NOMO-1 treated with dmso at 0.1 percent for 144 hours (cell line): ENCODE results near the gene TCERG1L.

Source experiments
- DNase-seq: peaks from one replicate; lab custom pipeline; 2025; ENCODE audit not compliant: unreplicated experiment; lab: John Stamatoyannopoulos, UW

Gene TCERG1L

GRCh38 chr10:131077031-131077430, 234.5 kb downstream of the TCERG1L start:
- DNase-seq: no peak

DNA sequence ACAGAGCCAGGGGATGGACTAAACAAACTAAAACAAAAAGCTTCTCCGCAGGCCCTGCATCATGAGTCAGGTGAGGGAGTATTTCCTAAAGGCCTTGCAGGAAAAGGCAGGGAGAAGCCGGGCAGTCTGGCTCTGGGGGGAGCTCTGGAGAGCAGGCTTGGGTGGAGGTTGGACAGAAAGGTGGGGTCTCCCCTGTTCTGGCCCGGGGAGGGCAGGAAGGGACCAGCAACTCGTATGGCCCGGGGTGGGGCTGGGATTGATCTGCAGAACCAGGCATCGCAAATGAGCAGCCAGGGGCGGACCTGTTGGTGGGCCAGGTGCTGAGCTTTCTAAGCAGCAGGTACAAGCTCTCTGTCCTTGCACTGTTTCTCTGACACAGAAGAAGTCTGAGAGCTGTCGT, 235.2 kb downstream of the TCERG1L start:
- DNase-seq: no peak

- DNase-seq: no peak
Observed at GRCh38 chr10:131075218-131075770, 236.2 kb downstream of the TCERG1L start.

DNA sequence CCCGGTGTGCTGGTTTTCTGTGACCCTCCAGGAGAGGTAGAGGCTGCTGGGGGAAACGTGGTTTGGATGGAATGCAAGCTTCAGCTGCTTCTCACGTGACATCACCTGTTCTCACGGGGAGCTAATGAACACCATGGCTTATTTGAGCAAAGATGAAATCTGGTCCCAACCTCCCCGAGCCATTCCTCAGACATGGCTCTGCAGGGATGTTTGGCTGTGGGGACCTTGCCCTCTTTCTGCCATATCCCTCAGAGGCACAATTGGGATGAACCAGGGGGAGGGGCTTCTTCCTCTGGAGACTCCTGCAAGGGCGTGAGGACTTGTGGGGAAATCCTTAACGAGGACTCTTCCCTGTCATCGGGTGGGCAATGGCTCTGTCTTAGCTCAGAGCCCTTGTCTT, 236.8 kb downstream of the TCERG1L start:
- no peak for DNase-seq

- no peak for DNase-seq
Observed at GRCh38 chr10:131073469-131074035, 238.0 kb downstream of the TCERG1L start.

DNA sequence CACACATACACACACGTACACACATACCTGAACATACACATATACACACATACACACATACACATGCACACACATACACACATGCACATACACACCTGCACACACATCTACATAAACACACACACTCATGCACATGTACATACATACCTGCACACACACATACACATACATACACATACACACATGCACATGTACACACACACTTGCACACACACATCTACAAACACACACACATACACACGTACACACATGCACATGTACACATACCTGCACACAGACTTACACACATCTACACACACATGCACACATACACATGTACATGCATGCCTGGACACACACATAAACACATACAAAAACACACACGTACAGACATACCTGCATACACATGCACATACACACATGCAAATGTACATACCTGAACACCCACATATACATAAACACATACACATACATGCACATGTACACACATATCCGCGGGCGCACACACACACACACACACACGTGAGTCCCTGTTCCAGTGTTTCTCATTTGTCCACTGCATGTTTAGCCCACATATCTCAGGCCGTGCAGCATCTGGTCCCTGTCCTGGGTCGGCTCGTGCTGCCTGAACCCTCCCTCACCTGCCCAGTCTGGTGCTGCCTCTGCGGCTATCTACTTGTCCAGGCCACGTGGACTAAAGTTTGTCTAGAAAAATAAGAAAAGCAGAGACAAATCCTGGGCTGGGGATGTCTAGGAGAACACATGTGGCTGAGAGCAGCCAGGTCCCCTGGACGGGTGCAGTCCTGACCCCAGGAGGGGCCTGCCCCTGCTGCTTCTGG, 238.7 kb downstream of the TCERG1L start:
- DNase-seq: no peak

DNA sequence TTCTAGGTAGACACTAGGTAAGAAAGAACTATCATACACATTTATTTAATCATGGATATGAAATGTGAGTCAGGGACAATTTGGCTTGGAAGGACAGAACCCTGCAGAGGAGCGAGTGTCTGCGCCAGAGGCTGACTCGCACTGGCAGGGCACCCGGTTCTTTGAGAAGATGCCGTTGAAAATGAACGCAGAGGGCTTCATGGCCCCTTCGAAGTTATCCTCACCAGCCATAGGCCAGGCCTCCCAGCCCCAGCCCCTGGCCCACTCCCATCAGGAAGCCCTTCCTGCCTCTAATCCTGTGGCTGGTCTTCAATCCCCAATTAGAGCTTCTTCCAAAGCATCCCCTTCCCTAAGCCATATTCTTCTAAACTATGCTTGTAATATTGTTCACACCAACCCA, 239.8 kb downstream of the TCERG1L start:
- no peak for DNase-seq

DNA sequence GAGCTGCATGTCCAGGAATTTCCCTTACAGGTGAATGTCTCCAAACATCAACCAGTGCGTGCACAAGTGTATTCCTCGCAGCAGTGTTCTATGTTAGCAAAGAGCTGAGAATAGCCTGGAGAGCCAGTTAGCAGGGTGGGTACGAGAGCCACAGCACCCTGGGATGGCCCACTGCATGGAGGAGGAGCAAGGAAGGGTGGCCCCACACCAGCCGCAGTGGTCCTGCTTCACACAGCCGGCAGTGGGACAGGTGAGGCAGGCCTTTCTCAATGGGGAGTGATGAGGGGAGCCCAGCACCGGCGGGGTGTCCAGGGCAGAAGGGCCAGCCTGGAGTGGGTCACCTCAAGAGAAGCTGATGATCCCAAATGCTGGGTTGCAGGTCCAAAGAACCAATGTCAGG, 240.7 kb downstream of the TCERG1L start:
- DNase-seq: no peak

- no peak for DNase-seq
Observed at GRCh38 chr10:131068760-131069159, 242.8 kb downstream of the TCERG1L start.

- no peak for DNase-seq
Observed at GRCh38 chr10:131068311-131068710, 243.2 kb downstream of the TCERG1L start.

DNA sequence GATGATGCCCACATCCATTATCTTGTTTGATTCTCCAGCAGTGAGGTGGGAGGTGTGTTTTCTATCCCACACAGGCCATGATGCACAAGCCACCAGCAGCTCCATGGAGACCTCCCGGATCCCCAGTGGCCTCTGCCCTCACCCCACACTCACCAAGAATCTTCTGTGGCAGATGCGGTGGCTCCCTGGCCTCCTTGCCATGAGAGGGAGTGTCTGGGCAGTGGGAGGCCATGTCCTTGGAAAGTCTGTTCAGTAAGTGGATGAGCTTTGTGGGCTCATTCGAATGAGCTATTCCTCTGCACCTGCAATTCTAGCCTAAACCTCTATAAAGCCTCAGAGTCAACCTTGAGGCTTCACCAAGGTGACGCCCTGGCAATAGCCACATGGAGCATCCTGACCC, 243.8 kb downstream of the TCERG1L start:
- no peak for DNase-seq

DNA sequence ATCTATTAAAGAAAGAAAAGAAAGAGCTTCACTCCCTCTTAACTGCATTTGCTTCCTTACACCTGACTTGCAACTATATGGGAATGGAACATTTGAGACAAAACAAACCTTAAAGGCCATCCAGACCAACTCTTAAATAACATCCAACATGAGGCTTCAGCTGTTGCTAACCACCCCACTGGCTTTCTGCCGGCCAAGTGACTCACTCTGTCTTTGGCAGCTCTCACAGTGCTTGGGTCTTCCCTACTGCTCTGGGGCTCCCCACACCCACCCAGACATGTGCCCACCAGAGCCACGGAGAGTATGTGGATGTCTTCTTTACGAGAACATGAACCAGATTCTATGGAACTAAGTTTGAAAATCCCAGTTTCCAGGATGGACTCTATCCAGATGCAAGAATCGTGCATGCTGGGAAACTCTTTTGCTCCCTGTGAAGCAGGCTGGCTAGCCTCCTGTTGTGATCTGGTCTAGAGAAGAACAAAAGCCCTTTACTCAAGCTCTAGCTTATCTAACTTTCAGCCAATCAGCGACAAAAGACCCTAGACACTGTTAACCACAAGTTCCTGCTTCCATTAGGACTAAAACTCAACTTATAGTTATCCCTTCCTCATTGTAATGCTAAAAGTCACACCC, 245.7 kb downstream of the TCERG1L start:
- DNase-seq: no peak

- DNase-seq: no peak
Observed at GRCh38 chr10:131063311-131063710, 248.2 kb downstream of the TCERG1L start.

DNA sequence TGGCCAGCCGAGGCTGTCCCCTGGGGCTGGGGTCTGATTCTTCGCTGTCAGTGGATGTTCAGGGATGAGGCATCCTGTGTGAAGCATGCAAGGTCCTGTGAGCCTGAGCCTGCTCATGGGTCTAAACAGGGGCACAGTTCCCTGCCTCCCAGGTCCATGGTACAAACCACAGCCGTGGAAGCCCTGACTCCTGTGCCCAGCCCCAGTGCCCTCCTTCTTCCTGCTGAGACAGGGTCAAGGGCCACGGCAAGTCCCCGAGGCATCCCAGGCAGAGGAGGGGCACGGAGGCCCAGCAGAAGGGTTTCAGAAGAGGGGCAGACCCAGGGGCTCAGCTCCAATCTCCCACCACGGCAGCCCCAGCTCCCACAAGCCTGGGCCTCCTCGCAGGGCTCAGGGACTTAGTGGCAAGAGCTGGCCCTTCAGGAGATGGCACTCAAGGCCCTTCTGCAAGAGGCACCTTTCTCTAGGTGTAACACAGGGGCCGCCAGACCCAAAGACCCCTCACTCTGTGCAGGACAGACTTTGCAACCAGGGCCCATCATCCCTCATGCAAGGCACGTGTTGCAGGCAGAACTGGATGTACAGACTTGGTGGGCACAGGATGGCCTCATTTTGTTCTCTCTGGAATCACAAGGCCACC, 248.8 kb downstream of the TCERG1L start:
- no peak for DNase-seq

DNA sequence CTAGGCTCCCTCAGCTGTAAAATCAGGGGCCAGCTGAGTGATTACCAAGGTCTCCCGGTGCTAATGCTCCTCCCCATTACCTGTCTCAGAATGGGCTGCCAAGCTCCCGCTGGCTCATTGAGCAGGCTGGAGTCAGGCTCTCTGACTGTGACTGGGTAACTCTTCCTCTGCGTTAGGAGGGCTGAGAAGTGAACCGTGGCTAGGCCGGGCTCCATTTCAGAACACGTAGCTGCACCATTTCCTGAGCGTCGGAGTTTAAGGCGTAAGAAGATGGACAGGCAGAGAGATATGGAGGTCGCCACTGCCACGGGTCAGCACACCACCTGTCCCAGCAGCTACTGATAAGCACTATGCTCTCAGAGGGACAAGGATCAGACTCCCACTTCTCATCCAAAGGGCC, 250.3 kb downstream of the TCERG1L start:
- DNase-seq: no peak

GRCh38 chr10:131059881-131060280, 251.6 kb downstream of the TCERG1L start:
- DNase-seq: no peak

DNA sequence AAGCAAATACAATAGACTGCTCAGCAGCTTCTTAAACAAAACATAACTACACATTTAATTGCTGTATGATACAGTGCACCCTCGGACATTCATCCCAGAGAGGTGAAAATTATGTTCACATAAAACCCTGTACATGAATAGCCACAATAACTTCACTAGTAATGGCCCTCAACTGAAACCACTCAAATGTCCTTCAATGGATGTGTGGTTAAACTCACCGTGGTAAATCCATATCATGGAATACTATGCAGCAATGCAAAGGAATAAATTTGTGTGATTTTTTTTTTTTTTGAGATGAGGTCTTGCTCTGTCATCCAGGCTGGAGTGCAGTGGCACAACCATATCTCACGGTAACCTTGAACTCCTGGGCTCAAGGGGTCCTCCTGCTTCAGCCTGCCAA, 252.7 kb downstream of the TCERG1L start:
- DNase-seq: no peak

DNA sequence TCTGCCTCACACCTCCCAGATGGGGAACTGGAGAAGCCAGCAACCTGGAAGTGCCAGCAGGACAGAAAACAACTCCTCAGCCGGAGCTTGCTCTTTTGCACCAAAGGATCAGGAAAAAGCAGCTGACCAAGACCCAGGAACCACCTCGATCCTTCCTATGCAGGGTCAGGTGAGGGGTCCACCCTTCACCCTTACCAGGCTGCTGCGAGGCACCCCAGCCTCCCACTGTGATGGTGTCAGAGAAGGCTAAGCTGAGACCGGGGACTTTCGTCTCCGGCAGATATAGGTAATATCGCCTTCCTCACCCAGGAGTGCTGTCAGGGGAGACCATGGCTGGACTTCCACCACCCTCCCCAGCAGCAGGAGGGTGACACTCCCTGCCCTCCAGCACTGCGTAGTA, 254.7 kb downstream of the TCERG1L start:
- no peak for DNase-seq

DNA sequence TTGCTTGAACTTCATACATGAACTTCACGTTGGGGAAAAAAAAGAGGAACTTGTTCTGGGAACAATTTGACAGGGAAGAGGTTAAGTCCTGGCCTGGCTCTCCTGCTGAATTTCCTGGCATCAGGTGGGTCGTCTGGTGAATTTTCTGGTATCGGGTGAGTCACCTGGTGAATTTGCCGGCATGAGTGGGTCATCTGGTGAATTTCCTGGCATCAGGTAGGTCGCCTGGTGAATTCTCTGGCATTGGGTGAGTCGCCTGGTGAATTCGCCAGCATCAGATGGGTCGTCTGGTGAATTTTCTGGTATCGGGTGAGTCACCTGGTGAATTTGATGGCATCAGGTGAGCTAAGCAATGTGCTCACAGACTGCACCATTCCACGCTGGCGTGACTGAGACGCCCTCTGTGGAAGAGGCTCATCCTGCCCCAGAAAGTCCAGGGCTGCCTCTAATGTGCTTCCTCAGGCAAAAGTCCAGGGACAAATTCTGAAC, 255.4 kb downstream of the TCERG1L start:
- DNase-seq: no peak

GRCh38 chr10:131055437-131055836, 256.1 kb downstream of the TCERG1L start:
- DNase-seq: no peak

GRCh38 chr10:131053192-131053591, 258.3 kb downstream of the TCERG1L start:
- no peak for DNase-seq
